Stimulated activated CD4-positive, alpha-beta T cell treated with anti-CD3 and anti-CD28 coated beads, Interleukin-15, amount 100 ng/mL, for 24 hours (primary cell): Measurements from ENCODE around the gene KRT31.
"Not testable (repeated sequence)": the region's sequence is repeated elsewhere in the genome, so short reads cannot be mapped to it uniquely, and the experiment has no call there.

ENCODE experiments used
- DNase-seq: peaks from one replicate; pipeline ENCODE4 v3.0.0-alpha.2; 2020

KRT31 gene

GRCh38 chr17:41417127-41417526 lies 19.7 kb upstream of the KRT31 start:
- no peak for DNase-seq

- DNase-seq = no peak
Measured at GRCh38 chr17:41416479-41416878, 19.1 kb upstream of the KRT31 start.

GRCh38 chr17:41415833-41416335 lies 18.5 kb upstream of the KRT31 start:
- DNase-seq = no peak

GRCh38 chr17:41415411-41415810 lies 18.0 kb upstream of the KRT31 start:
- DNase-seq = no peak

GRCh38 chr17:41413982-41414381 lies 16.6 kb upstream of the KRT31 start:
- DNase-seq = no peak

- DNase-seq = no peak
Measured at GRCh38 chr17:41413353-41413957, 16.0 kb upstream of the KRT31 start.

GRCh38 chr17:41411072-41411840 lies 13.8 kb upstream of the KRT31 start:
- DNase-seq = no peak

- DNase-seq = no peak
Measured at GRCh38 chr17:41407226-41407625, 9.8 kb upstream of the KRT31 start.

GRCh38 chr17:41406205-41406604 lies 8.8 kb upstream of the KRT31 start:
- no peak for DNase-seq

- peak; percentile 74 for DNase-seq
Measured at GRCh38 chr17:41404024-41404671, 6.7 kb upstream of the KRT31 start.

- DNase-seq = no peak
Measured at GRCh38 chr17:41403404-41404023, 6.1 kb upstream of the KRT31 start.

- no peak for DNase-seq
Measured at GRCh38 chr17:41402161-41402560, 4.8 kb upstream of the KRT31 start.

- DNase-seq = no peak
Measured at GRCh38 chr17:41396340-41396739, 1.1 kb downstream of the KRT31 start.

- DNase-seq = no peak
Measured at GRCh38 chr17:41395611-41396010, 1.8 kb downstream of the KRT31 start.

GRCh38 chr17:41395044-41395443 lies 2.4 kb downstream of the KRT31 start:
- not testable (repeated sequence) for DNase-seq

GRCh38 chr17:41394254-41394996 lies 3.0 kb downstream of the KRT31 start:
- DNase-seq = no peak

- DNase-seq = no peak
Measured at GRCh38 chr17:41393826-41394225, 3.6 kb downstream of the KRT31 start.

- no peak for DNase-seq
Measured at GRCh38 chr17:41393294-41393693, 4.1 kb downstream of the KRT31 start.

- DNase-seq = no peak
Measured at GRCh38 chr17:41392278-41392677, 5.1 kb downstream of the KRT31 start.

- DNase-seq = no peak
Measured at GRCh38 chr17:41391535-41391934, 5.9 kb downstream of the KRT31 start.

- DNase-seq = no peak
Measured at GRCh38 chr17:41390411-41390938, 6.9 kb downstream of the KRT31 start.

GRCh38 chr17:41387670-41388069 lies 9.7 kb downstream of the KRT31 start:
- no peak for DNase-seq

GRCh38 chr17:41386227-41386626 lies 11.2 kb downstream of the KRT31 start:
- DNase-seq = no peak
